GM12865 (cell line): ENCODE measurements around the gene NCK2.
"Not testable (repeated sequence)": the region's sequence is repeated elsewhere in the genome, so short reads cannot be mapped to it uniquely, and the experiment has no call there.

Source experiments
- DNase-seq: peaks from one replicate; pipeline ENCODE4 v3.0.0; 2010; ENCODE audit warnings: low read depth
- H3K4me3 ChIP-seq: 2 replicates; pipeline ENCODE4 v1.5.1; 2011; ENCODE audit warnings: mild to moderate bottlenecking, low read depth, low read length, control low read depth
- CTCF ChIP-seq: IDR thresholded peaks from 2 replicates; pipeline ENCODE4 v1.5.1; 2011; ENCODE audit warnings: low read length, control low read depth, low read depth, inconsistent platforms; ENCODE audit not compliant: insufficient read depth; ENCODE audit errors: missing control alignments

Gene NCK2

DNA sequence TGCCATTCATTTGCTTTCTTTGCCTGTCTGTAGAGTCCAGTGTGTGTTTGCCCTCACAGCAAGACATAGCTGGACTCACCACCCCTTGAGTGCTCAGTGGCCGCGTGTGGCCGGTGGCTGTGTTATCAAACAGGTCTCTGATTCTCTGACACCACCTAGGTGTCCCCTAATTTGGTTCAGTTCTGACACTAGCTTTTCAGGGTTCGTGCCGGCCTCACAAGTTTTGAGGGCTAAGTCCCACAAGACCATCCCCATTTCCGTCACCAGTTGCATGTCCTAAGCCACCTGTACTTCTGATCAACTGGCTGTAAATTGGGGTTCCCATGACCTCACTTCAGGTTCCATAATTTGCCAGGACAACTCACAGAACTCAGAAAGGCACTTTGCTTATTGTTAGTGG lies 23.5 kb downstream of the NCK2 start:
- TF ChIP-seq CTCF = no peak
- no peak for DNase-seq
- no peak overlapping the region for H3K4me3 ChIP-seq

DNA sequence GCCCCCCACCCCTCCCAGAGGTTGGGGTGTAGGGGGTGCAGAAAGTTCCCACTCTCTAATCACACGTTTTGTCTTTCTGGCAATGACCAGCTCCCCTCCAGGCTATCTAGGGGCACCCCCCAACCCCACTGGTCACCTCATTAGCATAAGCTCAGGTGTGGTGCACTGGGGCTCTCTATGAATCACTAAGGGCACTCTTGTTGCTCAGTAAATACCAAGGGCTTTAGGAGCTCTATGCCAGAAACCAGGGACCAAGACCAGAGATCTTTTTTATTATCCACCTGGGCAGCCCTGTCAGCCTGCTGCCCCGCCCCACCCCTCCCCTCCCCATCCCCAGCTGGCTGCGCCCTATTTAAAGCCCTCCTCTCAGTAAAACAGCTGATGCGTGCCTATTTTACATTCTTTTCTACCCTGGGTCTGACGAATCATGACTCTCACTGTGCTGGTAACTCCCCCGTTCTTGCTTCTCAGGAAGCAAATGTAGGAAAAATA lies 24.3 kb downstream of the NCK2 start:
- TF ChIP-seq CTCF = no peak
- DNase-seq = no peak
- no peak overlapping the region for H3K4me3 ChIP-seq

GRCh38 chr2:105769504-105769903 lies 24.8 kb downstream of the NCK2 start:
- H3K4me3 ChIP-seq = no peak overlapping the region
- peak; percentile 17 for TF ChIP-seq CTCF
- no peak for DNase-seq

- no peak overlapping the region for H3K4me3 ChIP-seq
- no peak for DNase-seq
- TF ChIP-seq CTCF = no peak
Measured at GRCh38 chr2:105770149-105770548, 25.4 kb downstream of the NCK2 start.

GRCh38 chr2:105771291-105771690 lies 26.6 kb downstream of the NCK2 start:
- DNase-seq = not testable (repeated sequence)

GRCh38 chr2:105771836-105772235 lies 27.1 kb downstream of the NCK2 start:
- TF ChIP-seq CTCF = no peak
- H3K4me3 ChIP-seq = no peak overlapping the region
- no peak for DNase-seq

More at GRCh38 chr2:105771291-105771690, 26.6 kb downstream of the NCK2 start:
- not testable (repeated sequence) for H3K4me3 ChIP-seq

DNA sequence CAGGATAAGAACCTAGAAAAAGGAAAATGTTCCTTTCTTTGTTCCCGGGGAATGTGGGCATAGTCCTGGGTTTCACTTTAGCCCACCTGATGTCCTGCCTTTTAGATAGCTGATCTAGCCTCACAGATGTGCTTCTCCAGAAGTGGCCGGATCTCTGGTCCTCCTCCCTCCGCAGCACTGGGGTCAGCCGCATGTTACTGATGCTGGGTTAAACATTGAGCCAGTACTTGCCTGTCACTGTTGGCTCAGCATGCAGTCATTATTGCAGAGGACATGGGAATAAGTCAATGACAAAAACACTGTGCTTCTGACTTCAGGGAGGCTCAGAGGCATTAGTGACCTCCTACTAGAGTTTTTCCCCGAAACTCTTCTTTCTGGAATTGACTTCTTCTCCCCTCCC lies 27.6 kb downstream of the NCK2 start:
- DNase-seq = no peak
- no peak for TF ChIP-seq CTCF
- H3K4me3 ChIP-seq = no peak overlapping the region
